GM19238 (cell line): ENCODE data around the gene TOM1L1.

Experiments used
- DNase-seq: peaks from one replicate; pipeline ENCODE4 v3.0.0; 2011; ENCODE audit warnings: low spot score; ENCODE audit not compliant: insufficient read length

The TOM1L1 gene

GRCh38 chr17:54985476-54985875 is 84.8 kb downstream of the TOM1L1 start:
- no peak for DNase-seq

- DNase-seq, result no peak
Observed at GRCh38 chr17:54990118-54990517, 89.5 kb downstream of the TOM1L1 start.

- DNase-seq, result no peak
Observed at GRCh38 chr17:54991567-54991966, 90.9 kb downstream of the TOM1L1 start.

- DNase-seq, result no peak
Observed at GRCh38 chr17:54992797-54993639, 92.4 kb downstream of the TOM1L1 start.

- DNase-seq, result no peak
Observed at GRCh38 chr17:54996441-54996840, 95.8 kb downstream of the TOM1L1 start.

GRCh38 chr17:55002458-55002857 is 101.8 kb downstream of the TOM1L1 start:
- DNase-seq, result no peak

- no peak for DNase-seq
Observed at GRCh38 chr17:55004484-55004883, 103.8 kb downstream of the TOM1L1 start.

GRCh38 chr17:55005520-55005919 is 104.9 kb downstream of the TOM1L1 start:
- DNase-seq, result no peak
